ENCODE data around the gene DNAJC3.

Gene DNAJC3

DNA sequence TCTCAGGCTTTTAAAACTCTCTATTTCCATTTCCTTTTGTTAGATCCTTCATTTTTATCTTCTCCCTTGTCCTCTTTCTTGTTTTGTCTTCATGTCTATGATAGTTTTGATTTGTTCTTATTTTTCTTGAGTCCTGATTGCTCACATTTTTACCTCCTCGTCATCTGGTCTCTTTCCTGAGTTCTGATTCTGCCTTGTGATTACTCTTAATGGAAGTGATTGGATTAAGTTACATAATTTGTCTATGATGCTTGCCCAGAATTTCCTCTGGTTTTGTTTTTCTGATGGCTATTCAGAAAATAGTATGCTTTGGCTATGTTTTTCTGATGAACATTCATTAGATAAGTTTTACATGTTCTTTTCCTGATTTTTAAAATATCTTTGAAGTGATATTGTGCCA lies 102.6 kb downstream of the DNAJC3 start:
- TF ChIP-seq, protein P1, sequence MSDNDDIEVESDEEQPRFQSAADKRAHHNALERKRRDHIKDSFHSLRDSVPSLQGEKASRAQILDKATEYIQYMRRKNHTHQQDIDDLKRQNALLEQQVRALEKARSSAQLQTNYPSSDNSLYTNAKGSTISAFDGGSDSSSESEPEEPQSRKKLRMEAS (IDR thresholded peaks at IDR 0.05) = no peak
- TF ChIP-seq RAD21 (IDR thresholded peaks at IDR 0.05; ENCODE audit: low read depth) (no peak), EGR1 (IDR thresholded peaks at IDR 0.05) (no peak), NFIC (IDR thresholded peaks at IDR 0.05) (no peak)
- TF ChIP-seq, protein P2, sequence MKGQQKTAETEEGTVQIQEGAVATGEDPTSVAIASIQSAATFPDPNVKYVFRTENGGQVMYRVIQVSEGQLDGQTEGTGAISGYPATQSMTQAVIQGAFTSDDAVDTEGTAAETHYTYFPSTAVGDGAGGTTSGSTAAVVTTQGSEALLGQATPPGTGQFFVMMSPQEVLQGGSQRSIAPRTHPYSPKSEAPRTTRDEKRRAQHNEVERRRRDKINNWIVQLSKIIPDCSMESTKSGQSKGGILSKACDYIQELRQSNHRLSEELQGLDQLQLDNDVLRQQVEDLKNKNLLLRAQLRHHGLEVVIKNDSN (IDR thresholded peaks at IDR 0.05) = no peak
- TF ChIP-seq, protein P3, sequence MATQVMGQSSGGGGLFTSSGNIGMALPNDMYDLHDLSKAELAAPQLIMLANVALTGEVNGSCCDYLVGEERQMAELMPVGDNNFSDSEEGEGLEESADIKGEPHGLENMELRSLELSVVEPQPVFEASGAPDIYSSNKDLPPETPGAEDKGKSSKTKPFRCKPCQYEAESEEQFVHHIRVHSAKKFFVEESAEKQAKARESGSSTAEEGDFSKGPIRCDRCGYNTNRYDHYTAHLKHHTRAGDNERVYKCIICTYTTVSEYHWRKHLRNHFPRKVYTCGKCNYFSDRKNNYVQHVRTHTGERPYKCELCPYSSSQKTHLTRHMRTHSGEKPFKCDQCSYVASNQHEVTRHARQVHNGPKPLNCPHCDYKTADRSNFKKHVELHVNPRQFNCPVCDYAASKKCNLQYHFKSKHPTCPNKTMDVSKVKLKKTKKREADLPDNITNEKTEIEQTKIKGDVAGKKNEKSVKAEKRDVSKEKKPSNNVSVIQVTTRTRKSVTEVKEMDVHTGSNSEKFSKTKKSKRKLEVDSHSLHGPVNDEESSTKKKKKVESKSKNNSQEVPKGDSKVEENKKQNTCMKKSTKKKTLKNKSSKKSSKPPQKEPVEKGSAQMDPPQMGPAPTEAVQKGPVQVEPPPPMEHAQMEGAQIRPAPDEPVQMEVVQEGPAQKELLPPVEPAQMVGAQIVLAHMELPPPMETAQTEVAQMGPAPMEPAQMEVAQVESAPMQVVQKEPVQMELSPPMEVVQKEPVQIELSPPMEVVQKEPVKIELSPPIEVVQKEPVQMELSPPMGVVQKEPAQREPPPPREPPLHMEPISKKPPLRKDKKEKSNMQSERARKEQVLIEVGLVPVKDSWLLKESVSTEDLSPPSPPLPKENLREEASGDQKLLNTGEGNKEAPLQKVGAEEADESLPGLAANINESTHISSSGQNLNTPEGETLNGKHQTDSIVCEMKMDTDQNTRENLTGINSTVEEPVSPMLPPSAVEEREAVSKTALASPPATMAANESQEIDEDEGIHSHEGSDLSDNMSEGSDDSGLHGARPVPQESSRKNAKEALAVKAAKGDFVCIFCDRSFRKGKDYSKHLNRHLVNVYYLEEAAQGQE (IDR thresholded peaks at IDR 0.05; ENCODE audit: low read depth) = no peak

DNA sequence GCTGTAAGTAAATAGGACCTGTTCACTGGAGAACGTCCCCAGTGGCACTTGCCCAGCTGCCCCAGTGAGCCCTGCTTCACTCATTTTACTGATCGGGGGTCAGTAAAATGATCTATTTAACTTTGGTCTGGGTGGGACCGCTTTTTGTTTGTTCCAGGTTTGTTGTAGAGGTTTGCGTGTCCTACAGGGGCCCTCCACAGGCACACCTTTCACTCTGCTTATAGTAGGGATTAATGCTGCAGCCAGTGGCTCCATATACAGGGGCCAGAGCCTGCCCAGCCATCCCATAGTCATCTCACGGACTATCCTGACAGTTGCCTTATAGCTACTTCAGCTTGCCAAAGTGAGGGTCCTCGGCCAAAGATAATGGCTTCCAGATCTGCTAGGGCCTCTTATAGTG lies 104.1 kb downstream of the DNAJC3 start:
- TF ChIP-seq, protein P2 (IDR thresholded peaks at IDR 0.05) = no peak
- TF ChIP-seq CEBPB (IDR thresholded peaks at IDR 0.05) (no peak), TEAD4 (IDR thresholded peaks at IDR 0.05) (no peak), NFIC (IDR thresholded peaks at IDR 0.05) (no peak), EP300 (IDR thresholded peaks at IDR 0.05; ENCODE audit: borderline replicate concordance) (no peak), ZBTB7A (IDR thresholded peaks at IDR 0.05; ENCODE audit: low read depth) (no peak), EGR1 (IDR thresholded peaks at IDR 0.05) (no peak), TCF12 (IDR thresholded peaks at IDR 0.05; ENCODE audit: low read depth) (no peak), RAD21 (IDR thresholded peaks at IDR 0.05; ENCODE audit: low read depth) (no peak), CREB1 (IDR thresholded peaks at IDR 0.05; ENCODE audit: low read depth) (no peak), FOXM1 (IDR thresholded peaks at IDR 0.05; ENCODE audit: borderline replicate concordance, low read depth) (no peak), TAF1 (IDR thresholded peaks at IDR 0.05; ENCODE audit: low read depth) (no peak)
- TF ChIP-seq, protein P3 (IDR thresholded peaks at IDR 0.05; ENCODE audit: low read depth) = no peak

DNA sequence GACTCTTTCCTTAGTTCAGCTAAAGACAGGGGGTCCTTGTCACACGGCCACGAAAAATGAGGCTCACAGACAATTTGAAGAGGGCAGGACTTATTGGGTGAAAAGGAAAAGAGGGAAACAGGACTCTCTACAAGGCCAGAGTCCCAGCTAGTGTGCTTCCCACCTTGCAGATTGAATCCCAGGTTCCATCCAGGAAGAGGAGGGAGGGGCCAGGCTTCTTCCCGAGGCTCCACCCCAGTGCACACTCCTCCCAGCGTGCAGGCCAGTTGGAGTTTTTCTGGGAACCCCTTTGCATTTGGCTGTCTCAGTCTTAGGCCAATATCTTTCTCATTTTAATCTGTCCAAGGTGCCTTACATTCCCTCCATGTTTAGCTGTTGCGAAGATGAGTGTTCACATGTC lies 106.8 kb downstream of the DNAJC3 start:
- TF ChIP-seq RAD21 (IDR thresholded peaks at IDR 0.05; ENCODE audit: low read depth) = no peak
- TF ChIP-seq TAF1 (IDR thresholded peaks at IDR 0.05; ENCODE audit: low read depth) = no peak
- TF ChIP-seq CEBPB (IDR thresholded peaks at IDR 0.05) = no peak
- TF ChIP-seq, protein P2 (IDR thresholded peaks at IDR 0.05) = no peak
- no peak for TF ChIP-seq TCF12 (IDR thresholded peaks at IDR 0.05; ENCODE audit: low read depth)
- no peak for TF ChIP-seq ZBTB7A (IDR thresholded peaks at IDR 0.05; ENCODE audit: low read depth)
- TF ChIP-seq CREB1 (IDR thresholded peaks at IDR 0.05; ENCODE audit: low read depth) = no peak

DNA sequence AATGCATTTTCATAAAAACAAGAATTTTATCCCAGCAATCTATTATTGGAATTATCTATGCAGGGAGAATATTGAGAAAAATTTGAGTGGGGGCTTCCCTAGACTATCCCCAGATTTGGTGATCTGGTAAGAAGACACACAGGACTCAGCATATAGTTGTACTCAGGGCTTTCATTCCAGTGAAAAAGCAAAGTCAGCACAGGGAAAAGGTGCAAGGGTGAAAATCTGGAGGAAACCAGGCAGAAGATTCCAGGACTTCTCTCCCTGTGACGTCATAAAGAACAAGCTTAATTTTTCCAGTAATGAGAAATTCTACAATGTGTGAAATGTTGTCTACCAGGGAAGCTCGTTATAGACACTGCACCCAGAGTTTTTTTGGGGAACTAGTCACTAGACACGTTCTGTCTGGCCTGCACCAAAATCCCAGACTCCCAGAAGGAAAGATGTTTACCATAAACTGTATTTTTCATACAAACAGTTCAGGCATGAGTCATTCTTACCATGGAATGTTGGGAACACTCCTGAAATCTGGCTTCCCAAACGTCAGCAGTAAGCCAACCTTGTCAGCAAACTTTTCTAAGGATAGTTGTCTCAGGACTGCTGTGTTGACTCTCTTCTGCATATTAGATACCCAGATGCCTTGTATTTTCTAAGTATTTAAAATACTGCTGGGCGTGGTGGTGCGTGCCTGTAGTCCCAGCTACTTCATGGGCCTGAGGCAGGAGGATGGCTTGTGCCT lies 107.4 kb downstream of the DNAJC3 start:
- TF ChIP-seq, protein P3 (IDR thresholded peaks at IDR 0.05; ENCODE audit: low read depth) = no peak
- TF ChIP-seq CEBPB (IDR thresholded peaks at IDR 0.05) = no peak
- TF ChIP-seq NFIC (IDR thresholded peaks at IDR 0.05) = no peak

DNA sequence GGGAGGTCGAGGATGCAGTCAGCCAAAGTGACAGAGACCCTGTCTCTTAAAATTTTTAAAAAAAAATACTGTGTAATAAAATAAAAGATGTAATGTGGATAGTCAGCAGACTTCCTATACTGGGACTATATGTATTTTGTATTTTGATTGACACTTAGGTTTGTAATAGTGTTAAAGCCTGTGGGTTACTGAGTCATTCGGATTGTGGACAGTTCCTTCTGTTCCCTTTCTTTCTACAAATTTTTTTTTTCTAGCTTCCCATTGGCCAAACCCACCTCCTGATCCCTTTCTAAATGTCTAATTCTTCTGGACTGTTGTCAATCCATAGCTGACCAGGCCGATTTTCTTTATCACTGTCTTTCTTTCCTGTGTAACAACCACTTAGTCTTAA lies 108.0 kb downstream of the DNAJC3 start:
- no peak for TF ChIP-seq TAF1 (IDR thresholded peaks at IDR 0.05; ENCODE audit: low read depth)
- no peak for TF ChIP-seq CEBPB (IDR thresholded peaks at IDR 0.05)
- TF ChIP-seq, protein P2 (IDR thresholded peaks at IDR 0.05) = no peak
- TF ChIP-seq ZBTB7A (IDR thresholded peaks at IDR 0.05; ENCODE audit: low read depth) = no peak
- TF ChIP-seq NFIC (IDR thresholded peaks at IDR 0.05) = no peak
- no peak for TF ChIP-seq FOXM1 (IDR thresholded peaks at IDR 0.05; ENCODE audit: borderline replicate concordance, low read depth)
- TF ChIP-seq TEAD4 (IDR thresholded peaks at IDR 0.05) = no peak
